ENCODE measurements around the gene MAPK4.
"Not testable (repeated sequence)": the region's sequence is repeated elsewhere in the genome, so short reads cannot be mapped to it uniquely, and the experiment has no call there.

- TF ChIP-seq, protein P1, sequence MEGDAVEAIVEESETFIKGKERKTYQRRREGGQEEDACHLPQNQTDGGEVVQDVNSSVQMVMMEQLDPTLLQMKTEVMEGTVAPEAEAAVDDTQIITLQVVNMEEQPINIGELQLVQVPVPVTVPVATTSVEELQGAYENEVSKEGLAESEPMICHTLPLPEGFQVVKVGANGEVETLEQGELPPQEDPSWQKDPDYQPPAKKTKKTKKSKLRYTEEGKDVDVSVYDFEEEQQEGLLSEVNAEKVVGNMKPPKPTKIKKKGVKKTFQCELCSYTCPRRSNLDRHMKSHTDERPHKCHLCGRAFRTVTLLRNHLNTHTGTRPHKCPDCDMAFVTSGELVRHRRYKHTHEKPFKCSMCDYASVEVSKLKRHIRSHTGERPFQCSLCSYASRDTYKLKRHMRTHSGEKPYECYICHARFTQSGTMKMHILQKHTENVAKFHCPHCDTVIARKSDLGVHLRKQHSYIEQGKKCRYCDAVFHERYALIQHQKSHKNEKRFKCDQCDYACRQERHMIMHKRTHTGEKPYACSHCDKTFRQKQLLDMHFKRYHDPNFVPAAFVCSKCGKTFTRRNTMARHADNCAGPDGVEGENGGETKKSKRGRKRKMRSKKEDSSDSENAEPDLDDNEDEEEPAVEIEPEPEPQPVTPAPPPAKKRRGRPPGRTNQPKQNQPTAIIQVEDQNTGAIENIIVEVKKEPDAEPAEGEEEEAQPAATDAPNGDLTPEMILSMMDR (conservative IDR thresholded peaks at IDR 0.05; ENCODE audit: low read length), result not testable (repeated sequence)
- not testable (repeated sequence) for TF ChIP-seq EZH2phosphoT487 (IDR thresholded peaks at IDR 0.05; ENCODE audit: borderline replicate concordance)
Observed at GRCh38 chr18:50707297-50707696, 147.4 kb downstream of the MAPK4 start.
